HEK293T (cell line): Measurements from ENCODE around the gene TBC1D1.

ENCODE experiments used
- ARNT ChIP-seq: fragments of 450-650 bp; IDR thresholded peaks from 2 replicates; pipeline ENCODE4 v1.6.1; 2017; ENCODE audit warnings: mild to moderate bottlenecking
- CTBP1 ChIP-seq: fragments of 450-650 bp; IDR thresholded peaks from 2 replicates; pipeline ENCODE4 v1.6.1; 2016; ENCODE audit warnings: borderline replicate concordance
- ELF4 ChIP-seq: fragments of 450-650 bp; IDR thresholded peaks from 2 replicates; pipeline ENCODE4 v1.6.1; 2017; ENCODE audit warnings: antibody characterized with exemption
- FOXA1 ChIP-seq: fragments of 450-650 bp; IDR thresholded peaks from 2 replicates; pipeline ENCODE4 v1.6.1; 2016; ENCODE audit warnings: mild to moderate bottlenecking
- FOXK2 ChIP-seq: fragments of 450-650 bp; IDR thresholded peaks from 2 replicates; pipeline ENCODE4 v1.6.1; 2016; ENCODE audit warnings: mild to moderate bottlenecking
- FOXM1 ChIP-seq: fragments of 450-650 bp; IDR thresholded peaks from 2 replicates; pipeline ENCODE4 v1.6.1; 2017; ENCODE audit warnings: mild to moderate bottlenecking, borderline replicate concordance
- L3MBTL2 ChIP-seq: fragments of 450-650 bp; conservative IDR thresholded peaks from 2 replicates; pipeline ENCODE4 v1.6.1; 2016; ENCODE audit warnings: mild to moderate bottlenecking
- LEF1 ChIP-seq: fragments of 450-650 bp; IDR thresholded peaks from 2 replicates; pipeline ENCODE4 v1.6.1; 2017; ENCODE audit warnings: mild to moderate bottlenecking, borderline replicate concordance
- PKNOX1 ChIP-seq: fragments of 450-650 bp; IDR thresholded peaks from 2 replicates; pipeline ENCODE4 v1.6.1; 2016
- SP1 ChIP-seq: fragments of 450-650 bp; IDR thresholded peaks from 2 replicates; pipeline ENCODE4 v1.6.1; 2017
- SUZ12 ChIP-seq: fragments of 450-650 bp; IDR thresholded peaks from 2 replicates; pipeline ENCODE4 v1.6.1; 2016; ENCODE audit warnings: mild to moderate bottlenecking
- ZNF384 ChIP-seq: fragments of 450-650 bp; IDR thresholded peaks from 2 replicates; pipeline ENCODE4 v1.6.1; 2016

- no peak for TF ChIP-seq FOXA1
- no peak for TF ChIP-seq L3MBTL2
- TF ChIP-seq PKNOX1 = no peak
- no peak for TF ChIP-seq SUZ12
- TF ChIP-seq CTBP1 = no peak
- no peak for TF ChIP-seq SP1
- TF ChIP-seq ZNF384 = no peak
- TF ChIP-seq FOXM1 = no peak
- TF ChIP-seq LEF1 = no peak
- no peak for TF ChIP-seq ELF4
- no peak for TF ChIP-seq FOXK2
- no peak for TF ChIP-seq ARNT
Measured at GRCh38 chr4:38106311-38106710, 215.4 kb downstream of the TBC1D1 start.
